ENCODE measurements around the gene PPM1B.
"Not testable (repeated sequence)": the region's sequence is repeated elsewhere in the genome, so short reads cannot be mapped to it uniquely, and the experiment has no call there.

The PPM1B gene

DNA sequence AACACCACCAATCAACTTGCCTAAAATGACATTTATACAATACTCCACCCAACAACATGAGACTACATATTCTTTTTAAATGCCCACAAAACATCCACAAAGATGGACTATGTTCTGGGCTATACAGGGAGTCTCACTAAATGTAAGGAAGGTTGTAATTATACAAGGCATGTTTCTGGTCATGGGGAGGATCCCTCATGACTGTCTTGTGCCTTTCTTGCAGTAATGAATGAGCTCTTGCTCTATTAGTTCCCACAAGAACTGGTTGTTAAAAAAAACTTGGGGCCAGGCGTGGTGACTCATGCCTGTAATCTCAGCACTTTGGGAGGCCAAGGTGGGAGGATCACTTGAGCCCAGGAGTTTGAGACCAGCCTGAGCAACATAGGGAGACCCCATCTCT is 89.1 kb downstream of the PPM1B start:
- not testable (repeated sequence) for DNase-seq

DNA sequence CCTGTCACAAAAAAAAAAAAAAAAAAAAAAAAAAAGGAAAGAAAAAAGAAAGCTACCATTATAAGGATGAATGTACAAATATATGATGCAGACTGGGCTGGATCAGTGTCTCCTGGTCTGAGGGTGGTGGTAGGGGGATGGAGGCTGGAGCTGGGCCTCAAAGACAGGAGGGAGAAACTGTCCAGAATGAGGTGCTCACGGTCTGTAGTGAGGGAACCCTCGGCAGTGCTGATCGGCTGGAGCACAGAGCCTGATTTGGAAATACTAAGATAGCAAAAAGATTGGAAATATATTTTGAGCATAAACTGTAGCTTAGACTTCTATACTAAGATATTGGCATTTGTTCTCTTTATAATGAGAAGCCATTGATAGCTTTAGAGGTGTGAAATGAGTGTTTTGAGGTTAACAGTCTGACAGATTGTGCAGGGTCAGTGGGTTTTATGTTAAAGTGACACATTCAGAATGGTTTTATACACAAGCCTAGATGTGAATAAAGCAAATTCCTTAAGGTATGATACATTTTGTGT is 98.7 kb downstream of the PPM1B start:
- no peak for DNase-seq

DNA sequence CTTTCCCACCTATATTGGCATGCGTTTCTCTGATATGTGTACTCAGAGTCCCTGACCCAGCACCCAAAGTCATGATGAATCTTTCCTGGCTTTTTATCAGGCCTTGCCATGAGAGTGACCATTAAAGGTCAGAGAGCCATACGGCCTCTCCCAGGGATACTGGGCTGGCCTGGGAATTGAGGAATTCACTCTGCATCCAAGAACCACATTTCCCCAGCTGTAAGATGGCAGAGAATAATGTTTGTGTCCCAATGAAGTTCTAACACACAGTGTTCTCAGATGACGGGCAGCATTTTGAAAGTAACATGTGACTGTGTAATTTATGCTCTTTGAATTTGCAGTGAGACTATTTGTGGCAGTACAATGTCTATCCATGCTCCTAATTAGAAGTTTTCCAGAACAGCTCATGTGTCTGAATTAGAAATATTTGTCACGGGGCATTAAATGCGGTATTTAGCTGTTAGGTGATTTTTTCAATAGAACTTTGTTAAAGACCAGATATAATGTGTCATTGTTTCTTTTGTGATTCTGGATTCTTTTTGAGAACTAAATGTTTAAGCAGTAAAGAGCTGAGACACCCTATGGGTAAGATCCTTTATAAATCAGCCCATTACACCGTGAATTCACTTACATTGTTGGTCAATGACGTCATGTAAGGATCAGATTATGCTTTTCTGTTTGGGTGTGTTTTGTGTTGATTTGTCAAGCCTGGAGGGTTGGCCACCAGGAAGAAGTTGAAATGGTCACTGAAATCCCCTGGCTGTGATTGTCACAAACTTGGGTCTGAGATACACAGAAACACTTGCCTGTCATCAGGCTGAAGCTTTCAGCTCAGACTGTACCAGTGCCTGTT is 99.3 kb downstream of the PPM1B start:
- no peak for DNase-seq

DNA sequence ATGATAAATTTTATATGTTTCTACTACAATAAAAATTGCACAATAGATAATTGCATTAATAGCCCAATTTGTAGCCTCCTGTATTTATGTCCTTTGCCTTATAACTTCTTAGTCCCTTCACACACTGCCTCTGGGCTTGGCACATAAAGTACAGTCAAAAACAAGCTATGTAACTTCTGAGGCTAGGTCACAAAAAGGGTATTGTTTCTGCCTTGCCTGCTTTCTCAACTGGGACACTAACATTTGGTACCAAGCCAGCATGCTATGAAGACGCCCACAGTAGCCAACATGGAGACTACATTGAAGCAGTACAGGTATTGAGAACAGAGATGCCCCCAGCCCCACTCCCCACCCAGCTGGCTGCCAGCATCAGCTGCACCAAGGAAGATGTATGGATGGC is 101.2 kb downstream of the PPM1B start:
- DNase-seq, result no peak

DNA sequence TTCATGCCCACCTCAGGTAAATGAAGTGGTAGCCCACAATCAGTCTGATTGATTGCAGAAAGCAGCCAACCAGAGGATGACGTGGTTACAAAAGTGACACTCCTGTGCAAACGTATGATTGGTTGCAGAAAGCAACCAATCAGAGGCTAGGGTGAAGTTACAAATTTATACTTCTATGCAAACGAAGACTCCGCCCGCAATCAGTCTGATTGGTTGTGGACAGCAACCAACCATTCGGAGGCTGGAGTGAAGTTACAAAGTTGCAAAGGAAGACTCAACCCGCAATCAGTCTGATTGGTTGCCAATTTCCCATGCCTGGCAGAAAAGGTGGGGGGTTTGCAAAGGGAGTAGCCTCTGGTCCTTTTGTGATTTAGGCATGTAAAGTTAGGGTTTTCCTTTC is 102.6 kb downstream of the PPM1B start:
- no peak for DNase-seq

DNA sequence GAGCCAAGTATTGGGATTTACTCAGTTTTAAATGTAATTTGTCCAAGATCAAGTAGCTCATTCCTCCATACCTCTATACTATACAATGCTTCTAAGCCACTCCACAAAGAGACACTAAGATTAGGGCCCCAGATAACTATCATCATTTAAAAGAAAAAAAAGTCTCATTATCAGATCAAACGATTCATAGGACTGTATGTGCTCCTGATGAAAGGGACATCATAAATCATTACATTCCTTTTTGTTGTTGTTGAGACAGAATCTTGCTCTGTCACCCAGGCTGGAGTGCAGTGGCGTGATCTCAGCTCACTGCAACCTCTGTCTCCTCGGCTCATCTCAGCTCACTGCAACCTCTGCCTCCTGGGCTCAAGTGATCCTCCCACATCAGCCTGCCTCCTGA is 104.4 kb downstream of the PPM1B start:
- DNase-seq, result no peak

DNA sequence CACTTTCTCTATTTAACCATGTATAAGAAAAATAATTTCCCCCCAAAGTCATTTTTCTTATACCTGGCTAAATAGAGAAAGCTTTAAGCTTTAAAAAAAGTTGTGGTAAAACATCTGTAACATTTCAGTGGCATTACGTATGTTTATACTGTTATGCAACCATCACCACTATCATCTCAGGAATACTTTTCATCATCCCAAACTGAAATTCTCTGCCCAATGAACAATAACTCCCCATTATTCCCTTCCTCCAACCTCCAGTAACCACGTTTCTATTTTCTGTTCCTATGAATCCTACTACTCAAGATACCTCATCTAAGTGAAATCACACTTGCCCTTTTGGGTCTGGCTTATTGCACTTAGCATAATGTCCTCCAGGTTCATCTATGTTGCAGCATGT is 104.9 kb downstream of the PPM1B start:
- DNase-seq, result no peak

DNA sequence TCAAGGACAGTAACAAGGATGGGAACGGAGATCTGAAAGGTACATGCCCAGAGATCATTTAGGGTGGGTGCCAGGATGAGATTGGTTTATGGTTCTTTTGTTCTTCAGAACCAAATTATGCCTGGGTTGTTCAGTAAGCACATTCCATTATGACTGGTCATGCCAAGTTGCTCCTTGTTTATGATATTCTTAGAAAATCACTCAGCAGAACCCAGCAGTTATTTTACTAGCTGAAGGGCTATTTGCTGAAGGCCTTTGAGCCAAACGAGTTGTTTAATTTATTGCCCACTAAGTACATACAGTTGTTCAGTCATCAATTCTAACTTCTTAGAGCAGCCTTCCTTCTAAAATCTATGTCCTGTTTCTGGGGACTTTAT is 107.2 kb downstream of the PPM1B start:
- no peak for DNase-seq

DNA sequence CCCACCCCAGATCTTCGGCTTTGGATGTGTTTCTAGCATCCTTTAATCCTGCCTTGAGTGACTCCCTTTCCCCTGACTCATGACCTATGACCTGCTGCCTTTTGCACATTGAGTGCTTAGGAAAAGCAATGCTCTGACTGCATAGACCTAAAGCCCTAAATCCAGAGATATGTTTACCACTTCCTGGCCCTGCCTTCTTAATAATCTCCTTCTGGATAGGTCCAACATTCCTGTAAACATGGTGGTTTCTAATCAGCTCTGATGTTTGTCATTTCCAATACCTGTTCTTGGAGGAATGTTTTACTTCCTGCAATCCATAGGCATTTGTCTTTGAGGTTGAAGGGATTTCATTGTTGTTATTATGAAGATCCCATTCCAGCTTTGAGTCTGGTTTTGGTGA is 108.9 kb downstream of the PPM1B start:
- DNase-seq, result no peak

DNA sequence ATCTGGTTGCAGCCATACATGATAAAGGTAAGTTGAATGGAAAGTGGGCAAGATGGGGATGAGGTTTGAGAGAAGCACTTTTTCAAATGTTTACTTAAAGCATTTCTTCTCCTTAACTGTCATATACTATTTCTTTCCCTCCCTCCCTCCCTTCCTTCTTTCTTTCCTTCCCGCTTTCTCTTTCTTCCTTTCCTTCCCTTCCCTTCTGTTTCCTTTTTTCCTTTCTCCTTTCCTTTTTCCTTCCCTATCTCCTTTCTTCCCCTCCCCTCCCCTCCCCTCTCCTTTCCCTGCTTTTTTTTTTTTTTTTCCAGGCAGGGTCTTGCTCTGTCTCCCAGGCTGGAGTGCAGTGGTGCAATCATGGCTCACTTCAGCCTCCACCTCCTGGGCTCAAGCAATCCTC is 112.2 kb downstream of the PPM1B start:
- DNase-seq, result no peak
